SK-N-SH (cell line): Measurements from ENCODE around the gene FAM222A.

Experiments
- CHD2 ChIP-seq: fragments of 150-350 bp; IDR thresholded peaks from 2 replicates; pipeline ENCODE4 v1.6.1; 2018; ENCODE audit warnings: low read length; ENCODE audit not compliant: partially characterized antibody
- CTCF ChIP-seq: fragments of 200-600 bp; sonication (generic); IDR thresholded peaks from 2 replicates; pipeline ENCODE4 v1.6.1; 2017; ENCODE audit warnings: antibody characterized with exemption, mild to moderate bottlenecking, moderate library complexity
- EP300 ChIP-seq, 2 experiments: IDR thresholded peaks; 2 replicates each; pipeline versions ENCODE4 v1.4.0 to v1.6.1; 2012; ENCODE audit warnings: borderline replicate concordance in 1 of 2, low read depth in 1 of 2, low read length in 1 of 2
- EZH2phosphoT487 ChIP-seq: fragments of 200-600 bp; sonication (generic); IDR thresholded peaks from 2 replicates; pipeline ENCODE4 v1.6.1; 2017; ENCODE audit warnings: low read depth, mixed run types, mild to moderate bottlenecking, antibody characterized with exemption, moderate library complexity, borderline replicate concordance

- TF ChIP-seq CTCF = no peak
- no peak for TF ChIP-seq EP300 (IDR thresholded peaks at IDR 0.05; ENCODE audit: borderline replicate concordance in 1 of 2, low read depth in 1 of 2, low read length in 1 of 2)
- no peak for TF ChIP-seq EZH2phosphoT487
- no peak for TF ChIP-seq CHD2
These were observed 97.5 kb downstream of the FAM222A start for GRCh38 chr12:109810954-109811623.
